H1 (cell line): ENCODE measurements around the gene RHOC. TPM values are rescaled to one million over a fixed set of nuclear protein-coding genes. Genes with fewer than 3 reads are reported as not detected.
A peak's percentile ranks its signal among the peaks of the same experiment; 100 is the strongest.

Experiments used
- ASH2L ChIP-seq: fragments of 200-600, 300-600 bp; sonication (generic); IDR thresholded peaks from one replicate; pipeline ENCODE4 v1.7.1; 2017; ENCODE audit warnings: low read length
- KDM4A ChIP-seq: IDR thresholded peaks from one replicate; pipeline ENCODE4 v1.7.1; 2012; ENCODE audit warnings: low read depth, mild to moderate bottlenecking, moderate library complexity, low read length, inconsistent platforms; ENCODE audit not compliant: severe bottlenecking
- polyA plus RNA-seq, 7 experiments: library from polyadenylated mRNA; depleted of rRNA in 3 of 7; stranded (reverse) in 5 of 7; unstranded in 2 of 7; fragments of >200 nt in 5 of 7; fragments of 200-250 nt in 2 of 7; gene quantifications; 1 replicate in 5 of 7; 2 replicates in 1 of 7; 4 replicates in 1 of 7; pipeline versions ENCODE4 v1.2.1 to v1.2.3, GENCODE V29; 2011 to 2013; ENCODE audit warnings: missing spikeins in 2 of 7, mixed read lengths in 2 of 7
- total RNA-seq: library from RNA; stranded (reverse); fragmentation: NEBNext Ultra II Directional; extraction: Animal tissue kit (Norgen Biotek cat#: 25700); gene quantifications from 2 replicates; pipeline ENCODE4 v1.2.1, GENCODE V29; 2021

The RHOC gene
- total and polyA plus RNA-seq, 2 of the 8 experiments (the other 6 are each of a cell fraction or from before 2014, with no cell fraction given): 53.6 to 97.5 TPM

DNA sequence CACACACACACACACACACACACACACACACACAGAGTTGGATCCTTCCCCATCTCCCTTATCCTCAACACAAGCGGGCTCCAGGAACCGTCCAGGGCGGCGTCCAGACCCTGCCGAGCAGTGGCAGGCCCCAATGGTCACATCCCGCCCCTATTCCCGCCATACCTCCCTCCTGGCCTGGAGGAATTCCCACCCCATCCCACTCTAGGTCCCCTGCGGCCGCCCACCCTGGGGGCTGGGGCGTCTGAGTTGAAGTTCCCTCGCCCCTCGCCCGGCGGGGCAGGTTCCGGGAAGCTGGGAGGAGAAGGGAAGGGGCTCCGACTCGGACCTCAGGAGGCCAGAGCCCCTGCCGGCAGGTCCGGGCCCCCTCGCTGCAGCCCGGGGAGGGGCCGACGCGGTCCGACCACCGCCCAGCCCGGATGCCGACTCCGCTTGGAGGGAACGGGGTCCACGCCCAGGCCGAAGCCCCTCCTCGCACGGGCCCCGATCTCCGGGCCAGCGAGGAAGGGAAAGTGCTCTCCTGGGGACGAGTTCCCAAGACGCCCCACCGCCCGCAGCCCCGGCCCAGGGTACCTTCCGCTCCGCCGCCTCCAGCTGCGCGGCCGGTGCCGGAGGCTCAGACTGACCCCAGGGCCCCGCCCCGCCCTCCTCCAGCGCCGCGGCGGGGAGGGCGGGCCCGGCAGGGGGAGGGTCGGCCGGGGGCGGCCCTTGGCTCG, at the start of gene RHOC (continued):
- TF ChIP-seq ASH2L (peak; percentile 71), KDM4A (peak; percentile 79)
